ENCODE data around the gene KSR1.
"Not testable (repeated sequence)": the region's sequence is repeated elsewhere in the genome, so short reads cannot be mapped to it uniquely, and the experiment has no call there.

The KSR1 gene

GRCh38 chr17:27621942-27622559 lies 165.8 kb downstream of the KSR1 start:
- DNase-seq = no peak
- Mint-ChIP-seq H3K36me3 (ENCODE audit: low read depth) (peaks cover 95% of the 10 kb centered on the region), H3K4me3 (no peak overlapping the region), H3K4me1 (ENCODE audit: low read depth) (peaks cover 14% of the 10 kb centered on the region), H3K9me3 (no peaks in the 10 kb centered on the region), H3K27ac (peak overlapping the region; percentile 26), H3K27me3 (no peaks in the 10 kb centered on the region)

GRCh38 chr17:27622986-27623385 lies 166.7 kb downstream of the KSR1 start:
- no peaks in the 10 kb centered on the region for H3K27me3 Mint-ChIP-seq
- H3K4me1 Mint-ChIP-seq (ENCODE audit: low read depth) = peaks cover 14% of the 10 kb centered on the region
- DNase-seq = no peak
- peaks cover 91% of the 10 kb centered on the region for H3K36me3 Mint-ChIP-seq (ENCODE audit: low read depth)
- no peaks in the 10 kb centered on the region for H3K9me3 Mint-ChIP-seq
- H3K27ac Mint-ChIP-seq = no peak overlapping the region
- no peak overlapping the region for H3K4me3 Mint-ChIP-seq

- Mint-ChIP-seq H3K36me3 (ENCODE audit: low read depth) (peaks cover 88% of the 10 kb centered on the region), H3K4me1 (ENCODE audit: low read depth) (peaks cover 17% of the 10 kb centered on the region), H3K4me3 (no peak overlapping the region), H3K27ac (no peak overlapping the region), H3K27me3 (no peaks in the 10 kb centered on the region), H3K9me3 (no peaks in the 10 kb centered on the region)
- no peak for DNase-seq
Measured at GRCh38 chr17:27623614-27624013, 167.4 kb downstream of the KSR1 start.

- Mint-ChIP-seq H3K27ac (no peak overlapping the region), H3K4me3 (no peak overlapping the region), H3K36me3 (ENCODE audit: low read depth) (peaks cover 87% of the 10 kb centered on the region), H3K9me3 (no peaks in the 10 kb centered on the region), H3K4me1 (ENCODE audit: low read depth) (peaks cover 19% of the 10 kb centered on the region), H3K27me3 (no peaks in the 10 kb centered on the region)
- DNase-seq = no peak
Measured at GRCh38 chr17:27624539-27624938, 168.3 kb downstream of the KSR1 start.

- H3K4me3 Mint-ChIP-seq = no peak overlapping the region
- H3K36me3 Mint-ChIP-seq (ENCODE audit: low read depth) = peaks cover 81% of the 10 kb centered on the region
- no peaks in the 10 kb centered on the region for H3K9me3 Mint-ChIP-seq
- no peak overlapping the region for H3K27ac Mint-ChIP-seq
- H3K4me1 Mint-ChIP-seq (ENCODE audit: low read depth) = peaks cover 19% of the 10 kb centered on the region
- no peaks in the 10 kb centered on the region for H3K27me3 Mint-ChIP-seq
- DNase-seq = no peak
Measured at GRCh38 chr17:27625856-27626255, 169.6 kb downstream of the KSR1 start.

GRCh38 chr17:27627514-27627913 lies 171.3 kb downstream of the KSR1 start:
- Mint-ChIP-seq H3K4me1 (ENCODE audit: low read depth) (peaks cover 29% of the 10 kb centered on the region), H3K9me3 (no peaks in the 10 kb centered on the region), H3K27me3 (no peaks in the 10 kb centered on the region), H3K27ac (peak overlapping the region; percentile 0), H3K36me3 (ENCODE audit: low read depth) (peaks cover 67% of the 10 kb centered on the region), H3K4me3 (no peak overlapping the region)
- no peak for DNase-seq

- Mint-ChIP-seq H3K27ac (peak overlapping the region; percentile 66), H3K4me3 (no peak overlapping the region), H3K27me3 (no peaks in the 10 kb centered on the region), H3K4me1 (ENCODE audit: low read depth) (peaks cover 35% of the 10 kb centered on the region), H3K36me3 (ENCODE audit: low read depth) (peaks cover 59% of the 10 kb centered on the region), H3K9me3 (no peaks in the 10 kb centered on the region)
- DNase-seq = no peak
Measured at GRCh38 chr17:27628376-27628775, 172.1 kb downstream of the KSR1 start.

- H3K9me3 Mint-ChIP-seq, H3K4me3 Mint-ChIP-seq, DNase-seq, H3K27me3 Mint-ChIP-seq: not testable (repeated sequence)
- peaks cover 35% of the 10 kb centered on the region for H3K4me1 Mint-ChIP-seq (ENCODE audit: low read depth)
- H3K27ac Mint-ChIP-seq = peak overlapping the region; percentile 66
- peaks cover 52% of the 10 kb centered on the region for H3K36me3 Mint-ChIP-seq (ENCODE audit: low read depth)
Measured at GRCh38 chr17:27629260-27629659, 173.0 kb downstream of the KSR1 start.

GRCh38 chr17:27630607-27631410 lies 174.6 kb downstream of the KSR1 start, which contains the start of gene LGALS9:
LGALS9 (plus strand) TSS chr17:27631188; CDS start chr17:27631266, 78 bp downstream.
- H3K9me3 Mint-ChIP-seq = no peaks in the 10 kb centered on the region

GRCh38 chr17:27631411-27631760 lies 175.1 kb downstream of the KSR1 start:
- H3K4me1 Mint-ChIP-seq (ENCODE audit: low read depth) = peaks cover 41% of the 10 kb centered on the region
- DNase-seq = no peak

More at GRCh38 chr17:27630607-27631410, 174.6 kb downstream of the KSR1 start, which contains the start of gene LGALS9:
- H3K36me3 Mint-ChIP-seq (ENCODE audit: low read depth) = peaks cover 39% of the 10 kb centered on the region
- peak within 1 kb of the TSS; percentile 91 for H3K27ac Mint-ChIP-seq
- peak within 1 kb of the TSS; percentile 71 for H3K4me3 Mint-ChIP-seq
- H3K27me3 Mint-ChIP-seq = no peaks in the 10 kb centered on the region
- peaks cover 41% of the 10 kb centered on the region for H3K4me1 Mint-ChIP-seq (ENCODE audit: low read depth)
- peak; percentile 54 for DNase-seq

GRCh38 chr17:27631897-27632725 lies 175.9 kb downstream of the KSR1 start:
- Mint-ChIP-seq H3K4me3 (peak overlapping the region; percentile 71), H3K4me1 (ENCODE audit: low read depth) (peaks cover 41% of the 10 kb centered on the region), H3K27ac (peak overlapping the region; percentile 91), H3K9me3 (no peaks in the 10 kb centered on the region), H3K36me3 (ENCODE audit: low read depth) (peaks cover 29% of the 10 kb centered on the region), H3K27me3 (no peaks in the 10 kb centered on the region)
- DNase-seq = no peak

More at GRCh38 chr17:27631411-27631760, 175.1 kb downstream of the KSR1 start:
- H3K27ac Mint-ChIP-seq = peak overlapping the region; percentile 91
- H3K9me3 Mint-ChIP-seq = no peaks in the 10 kb centered on the region
- H3K36me3 Mint-ChIP-seq (ENCODE audit: low read depth) = peaks cover 35% of the 10 kb centered on the region
- no peaks in the 10 kb centered on the region for H3K27me3 Mint-ChIP-seq
- peak overlapping the region; percentile 71 for H3K4me3 Mint-ChIP-seq

GRCh38 chr17:27632766-27633165 lies 176.5 kb downstream of the KSR1 start:
- not testable (repeated sequence) for H3K4me3 Mint-ChIP-seq, H3K27me3 Mint-ChIP-seq, DNase-seq, H3K9me3 Mint-ChIP-seq
- Mint-ChIP-seq H3K36me3 (ENCODE audit: low read depth) (peaks cover 24% of the 10 kb centered on the region), H3K4me1 (ENCODE audit: low read depth) (peaks cover 41% of the 10 kb centered on the region), H3K27ac (peak overlapping the region; percentile 64)

GRCh38 chr17:27633312-27634025 lies 177.2 kb downstream of the KSR1 start:
- peaks cover 38% of the 10 kb centered on the region for H3K4me1 Mint-ChIP-seq (ENCODE audit: low read depth)
- H3K36me3 Mint-ChIP-seq (ENCODE audit: low read depth) = peaks cover 20% of the 10 kb centered on the region
- no peak overlapping the region for H3K4me3 Mint-ChIP-seq
- peak overlapping the region; percentile 64 for H3K27ac Mint-ChIP-seq
- H3K9me3 Mint-ChIP-seq = no peaks in the 10 kb centered on the region
- no peaks in the 10 kb centered on the region for H3K27me3 Mint-ChIP-seq
- DNase-seq = no peak

GRCh38 chr17:27634026-27634335 lies 177.7 kb downstream of the KSR1 start:
- Mint-ChIP-seq H3K4me1 (ENCODE audit: low read depth) (peaks cover 38% of the 10 kb centered on the region), H3K27me3 (no peaks in the 10 kb centered on the region), H3K27ac (no peak overlapping the region), H3K4me3 (no peak overlapping the region), H3K36me3 (ENCODE audit: low read depth) (peaks cover 18% of the 10 kb centered on the region), H3K9me3 (no peaks in the 10 kb centered on the region)
- no peak for DNase-seq
